Measurements from ENCODE around the gene PDGFD.

PDGFD gene

GRCh38 chr11:103920933-103921332 lies 243.0 kb downstream of the PDGFD start:
- no peak for DNase-seq (ENCODE audit: low read depth)

GRCh38 chr11:103920449-103920848 lies 243.5 kb downstream of the PDGFD start:
- DNase-seq (ENCODE audit: low read depth) = no peak

GRCh38 chr11:103910721-103911120 lies 253.2 kb downstream of the PDGFD start:
- no peak for DNase-seq (ENCODE audit: low read depth)

- DNase-seq (ENCODE audit: low read depth) = no peak
Observed at GRCh38 chr11:103907548-103908455, 256.1 kb downstream of the PDGFD start.

DNA sequence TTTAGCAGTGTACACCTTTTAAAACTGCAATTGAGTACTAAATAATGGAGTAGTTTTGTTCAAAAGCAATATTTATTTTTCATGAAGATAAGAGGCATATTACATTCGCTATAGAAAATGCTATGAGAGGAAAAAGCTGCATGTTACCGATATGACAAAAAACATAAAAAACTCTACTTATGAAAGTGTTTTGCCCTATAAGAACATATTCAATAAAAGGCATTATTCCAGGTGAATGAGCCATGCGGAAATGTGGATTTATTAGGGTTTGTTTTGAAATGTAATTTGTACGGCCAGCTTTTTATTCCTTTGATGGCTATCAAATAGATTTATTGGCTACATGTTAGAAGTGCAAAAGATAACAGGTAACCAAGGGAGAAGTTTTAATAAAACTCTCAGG lies 256.8 kb downstream of the PDGFD start:
- no peak for DNase-seq (ENCODE audit: low read depth)

- no peak for DNase-seq (ENCODE audit: low read depth)
Observed at GRCh38 chr11:103906291-103906867, 257.6 kb downstream of the PDGFD start.

GRCh38 chr11:103904324-103904667 lies 259.7 kb downstream of the PDGFD start:
- DNase-seq (ENCODE audit: low read depth) = no peak

DNA sequence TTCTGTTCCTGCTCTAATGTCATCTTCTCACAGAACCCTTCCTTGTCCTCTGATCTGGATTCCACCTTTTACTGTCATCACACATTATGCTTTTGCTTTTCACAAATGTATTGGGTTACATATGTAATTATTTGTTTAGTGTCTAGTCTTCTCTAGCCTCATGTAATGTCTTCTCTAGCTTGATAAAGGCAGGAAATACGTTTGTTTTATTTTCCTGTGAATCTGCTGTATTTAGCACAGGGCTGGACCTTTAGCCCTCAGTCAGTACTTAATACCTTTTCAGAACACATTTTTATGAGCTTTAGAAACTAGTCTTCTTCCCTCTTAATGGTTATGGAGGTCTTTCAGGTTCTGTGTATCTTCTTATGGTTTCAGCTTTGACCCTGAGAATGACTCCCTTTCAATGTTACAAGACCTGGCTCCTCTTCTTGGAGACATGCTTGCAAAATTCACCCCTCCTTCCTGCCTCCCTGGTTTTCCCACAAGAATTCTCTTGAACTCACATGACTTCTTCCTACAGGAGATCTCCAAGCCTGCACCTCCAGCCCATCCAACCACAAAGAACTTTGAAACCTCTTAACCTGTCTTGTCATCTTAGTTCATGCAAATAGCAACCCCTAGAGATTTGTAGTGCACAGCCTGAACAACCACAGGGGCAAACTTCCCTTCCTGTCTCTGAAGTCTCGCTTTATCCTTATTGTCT lies 260.2 kb downstream of the PDGFD start:
- no peak for DNase-seq (ENCODE audit: low read depth)

DNA sequence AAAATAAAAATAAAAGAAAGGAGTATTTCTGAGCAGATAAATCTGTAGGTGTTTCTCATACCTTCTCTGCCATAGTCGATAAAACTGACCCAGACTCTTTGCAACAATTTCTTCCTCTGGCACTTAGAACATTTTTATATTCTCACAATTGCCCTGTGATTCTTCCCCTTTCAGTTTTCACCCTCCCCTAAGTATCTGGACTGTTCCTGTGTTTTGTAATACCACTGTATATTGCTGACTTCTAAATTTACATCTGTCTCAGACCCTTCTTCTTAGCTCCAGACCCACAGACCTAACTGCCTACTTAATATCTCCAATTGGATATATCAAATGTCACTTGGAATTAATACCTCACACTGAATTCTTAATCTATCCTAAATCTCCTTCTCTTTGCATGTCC lies 261.0 kb downstream of the PDGFD start:
- DNase-seq (ENCODE audit: low read depth) = no peak

- no peak for DNase-seq (ENCODE audit: low read depth)
Observed at GRCh38 chr11:103901656-103902055, 262.3 kb downstream of the PDGFD start.

- no peak for DNase-seq (ENCODE audit: low read depth)
Observed at GRCh38 chr11:103898577-103899336, 265.2 kb downstream of the PDGFD start.

DNA sequence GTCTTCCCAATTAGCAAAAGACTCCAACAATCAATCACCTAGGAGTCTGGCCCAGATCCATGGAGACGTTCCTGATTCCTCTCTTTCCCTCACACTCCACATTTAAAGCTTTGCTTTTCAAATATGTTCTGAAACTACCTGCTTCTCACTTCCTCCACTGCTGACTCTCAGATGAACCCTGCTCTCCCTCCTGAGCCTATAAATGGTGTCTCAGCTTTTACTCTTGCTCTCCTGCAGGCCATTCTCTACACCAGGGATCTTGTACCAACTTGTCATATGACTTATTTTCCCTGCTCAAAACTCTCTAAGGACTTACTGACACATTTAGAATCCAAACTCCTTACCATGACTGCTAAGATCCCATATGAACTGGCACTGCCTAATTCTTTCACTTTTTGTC lies 265.9 kb downstream of the PDGFD start:
- no peak for DNase-seq (ENCODE audit: low read depth)

- DNase-seq (ENCODE audit: low read depth) = no peak
Observed at GRCh38 chr11:103897160-103897936, 266.6 kb downstream of the PDGFD start.

DNA sequence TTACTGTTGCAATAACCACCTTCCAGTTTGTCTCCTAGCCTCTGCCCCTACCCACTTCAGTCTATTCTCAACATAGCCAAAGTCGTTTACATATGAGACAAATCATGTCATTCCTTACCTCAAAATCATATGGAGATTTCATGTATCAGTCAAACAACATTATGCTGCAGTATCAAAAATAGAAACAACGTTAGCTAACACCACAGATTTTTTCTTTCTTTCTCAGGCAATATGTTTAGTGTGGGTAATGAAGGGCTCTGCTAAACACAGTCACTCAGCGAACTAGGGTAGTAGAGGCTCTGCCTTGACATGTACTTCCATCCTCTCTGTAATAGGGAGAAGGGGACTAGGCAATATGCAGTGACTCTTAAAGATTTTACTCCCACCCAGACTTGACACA lies 268.8 kb downstream of the PDGFD start:
- DNase-seq (ENCODE audit: low read depth) = no peak

DNA sequence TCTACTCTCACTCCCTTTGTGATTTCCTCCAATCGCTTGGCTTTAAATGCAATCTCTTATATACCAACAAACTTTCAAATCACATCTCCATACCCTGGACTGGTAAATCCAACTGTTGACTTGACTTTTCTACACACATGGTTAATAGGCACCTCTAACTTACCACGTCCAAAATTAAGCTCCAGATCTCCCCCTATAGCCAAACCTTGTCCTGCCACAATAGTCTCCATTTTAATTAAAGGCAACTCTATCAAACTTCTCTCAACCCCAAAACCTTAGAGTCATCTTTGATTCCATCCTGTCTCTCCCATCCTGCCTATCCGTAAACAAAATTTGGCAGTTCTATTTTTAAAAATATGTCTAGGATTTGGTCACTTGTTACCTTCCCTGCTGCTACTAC lies 269.3 kb downstream of the PDGFD start:
- DNase-seq (ENCODE audit: low read depth) = no peak

DNA sequence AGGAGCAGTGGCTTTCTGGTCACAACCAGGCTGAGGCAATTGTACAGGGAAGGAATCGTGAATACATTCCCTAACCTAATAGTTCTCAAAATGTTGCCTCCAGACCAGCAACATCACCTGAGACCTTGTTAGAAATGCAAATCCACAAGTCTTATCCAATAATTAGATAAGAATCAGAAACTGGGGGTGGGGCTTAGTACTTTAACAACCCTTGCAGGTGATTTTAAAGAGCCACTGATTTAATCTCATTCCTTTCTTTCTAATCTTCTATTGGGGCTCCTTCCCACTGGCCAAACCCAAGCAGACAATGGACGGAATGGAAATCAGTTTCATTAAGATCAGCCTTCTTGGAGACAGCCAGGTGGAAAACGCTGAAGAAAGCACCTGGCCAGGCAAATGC lies 269.9 kb downstream of the PDGFD start:
- no peak for DNase-seq (ENCODE audit: low read depth)

GRCh38 chr11:103893371-103893770 lies 270.6 kb downstream of the PDGFD start:
- no peak for DNase-seq (ENCODE audit: low read depth)

- DNase-seq (ENCODE audit: low read depth) = no peak
Observed at GRCh38 chr11:103892603-103893002, 271.3 kb downstream of the PDGFD start.

DNA sequence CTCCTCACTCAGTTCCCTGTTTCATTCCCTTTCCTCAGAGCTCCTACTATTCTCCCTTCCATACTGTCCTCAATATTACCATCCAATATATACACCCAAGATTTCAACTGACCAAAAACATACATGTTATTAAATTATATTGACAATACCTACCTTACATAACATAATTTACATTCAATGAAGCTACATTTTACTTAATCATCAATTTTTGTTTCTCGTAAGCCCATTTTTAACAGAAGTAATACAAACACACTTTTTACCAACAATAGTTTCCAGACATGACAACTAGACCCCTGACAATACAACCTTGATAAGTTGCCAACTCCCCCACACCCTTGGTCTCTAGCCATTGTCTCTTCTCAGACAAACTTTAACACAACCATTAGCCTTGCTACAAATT lies 273.3 kb downstream of the PDGFD start:
- no peak for DNase-seq (ENCODE audit: low read depth)

- no peak for DNase-seq (ENCODE audit: low read depth)
Observed at GRCh38 chr11:103889679-103890078, 274.3 kb downstream of the PDGFD start.

DNA sequence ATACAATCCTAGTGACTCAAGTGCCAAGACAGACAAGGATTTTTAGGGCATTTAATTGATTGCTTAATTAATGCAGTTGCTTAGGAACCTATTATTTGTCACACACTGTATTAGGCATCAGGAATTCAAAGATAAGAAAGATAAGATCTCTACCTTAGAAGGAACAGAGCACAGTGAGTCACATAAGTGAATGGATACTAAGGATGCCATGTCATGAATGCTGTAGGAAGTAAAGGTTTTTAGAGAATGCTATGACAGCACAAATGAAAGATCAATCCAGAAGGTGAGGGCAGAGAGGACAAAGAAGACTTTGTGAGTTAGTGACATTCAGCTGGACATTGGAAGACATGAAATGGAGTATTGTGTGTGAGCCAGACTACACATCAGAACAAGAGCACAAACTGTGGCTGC lies 275.4 kb downstream of the PDGFD start:
- no peak for DNase-seq (ENCODE audit: low read depth)
